A549 (cell line): Measurements from ENCODE around the gene TMPRSS9. TPM values are rescaled to one million over a fixed set of nuclear protein-coding genes. Genes with fewer than 3 reads are reported as not detected.

Experiments
- ATAC-seq, 2 experiments: fragments of 200-7000 bp in 1 of 2; fragments of >200 bp in 1 of 2; cut with Nextera tagmentation in 1 of 2; cut with Tn5 transposase in 1 of 2; 3 replicates each; pipeline versions ENCODE4 v1.8.0 to v1.9.1; 2018 to 2020; ENCODE audit warnings: mild to moderate bottlenecking in 1 of 2, moderate library complexity in 1 of 2
- CTCF ChIA-PET: fragments of 300-600 bp; sonication (Branson Sonifier 250); formaldehyde crosslinking; extraction: SDS; loops from one replicate; lab custom pipeline; 2021; ENCODE audit warnings: antibody characterized with exemption, inconsistent platforms; lab: Yijun Ruan, JAX
- POLR2A ChIA-PET: fragments of 350-600 bp; formaldehyde crosslinking; extraction: SDS; loops from one replicate; lab custom pipeline; 2021; ENCODE audit warnings: antibody characterized with exemption, inconsistent platforms; lab: Yijun Ruan, JAX
- DNase-seq, 2 experiments: peaks; one replicate each; pipeline versions ENCODE4 v3.0.0 to v3.0.0-alpha.2; 2011 to 2016; ENCODE audit warnings: low read depth in 1 of 2, low spot score in 1 of 2
- FAIRE-seq: peaks from 2 replicates; lab custom pipeline; 2011; peaks lifted over from hg19 to GRCh38; lab: Jason Lieb, UNC
- H3K27ac ChIP-seq, 2 experiments: fragments of >200 bp; sonication (Bioruptor Twin); formaldehyde crosslinking; 3 replicates each; pipeline ENCODE4 v1.5.1; 2016 to 2017
- H3K4me1 ChIP-seq: fragments of >200 bp; sonication (Bioruptor Twin); formaldehyde crosslinking; 3 replicates; pipeline ENCODE4 v1.6.1; 2016
- H3K4me2 ChIP-seq: fragments of >200 bp; sonication (Bioruptor Twin); formaldehyde crosslinking; 3 replicates; pipeline ENCODE4 v1.6.1; 2016
- H3K4me3 ChIP-seq: fragments of >200 bp; sonication (Bioruptor Twin); formaldehyde crosslinking; 3 replicates; pipeline ENCODE4 v1.5.1; 2016
- H3K9me3 ChIP-seq: fragments of >200 bp; sonication (Bioruptor Twin); formaldehyde crosslinking; 3 replicates; pipeline ENCODE4 v1.6.1; 2016
- CBX2 ChIP-seq: fragments of 200-600 bp; sonication (generic); IDR thresholded peaks from 2 replicates; pipeline ENCODE4 v1.6.1; 2016; ENCODE audit warnings: low read depth, mild to moderate bottlenecking, borderline replicate concordance
- CBX8 ChIP-seq: fragments of 200-600 bp; sonication (generic); IDR thresholded peaks from 2 replicates; pipeline ENCODE4 v1.6.1; 2016
- CEBPB ChIP-seq, 2 experiments: fragments of >200 bp in 1 of 2; sonication (Bioruptor Twin) in 1 of 2; formaldehyde crosslinking in 1 of 2; IDR thresholded peaks; 2 replicates each; pipeline ENCODE4 v1.6.1; 2012 to 2016
- EHMT2 ChIP-seq: fragments of 200-600 bp; sonication (generic); IDR thresholded peaks from 2 replicates; pipeline ENCODE4 v1.6.1; 2016; ENCODE audit warnings: antibody characterized with exemption, low read depth, mild to moderate bottlenecking, moderate library complexity
- EP300 ChIP-seq, 2 experiments: fragments of >200 bp; sonication (Bioruptor Twin); formaldehyde crosslinking; IDR thresholded peaks; 2 replicates in 1 of 2; 3 replicates in 1 of 2; pipeline ENCODE4 v1.6.1; 2016 to 2017
- ESRRA ChIP-seq: fragments of 150-350 bp; IDR thresholded peaks from 2 replicates; pipeline ENCODE4 v1.6.1; 2014; ENCODE audit warnings: mild to moderate bottlenecking, low read length, borderline replicate concordance
- FOSB ChIP-seq: fragments of 250-450 bp; sonication (Bioruptor Pico); IDR thresholded peaks from 2 replicates; pipeline ENCODE4 v1.5.0; 2020; ENCODE audit warnings: mild to moderate bottlenecking, moderate library complexity
- FOSL2 ChIP-seq, 2 experiments: fragments of 450-650 bp in 1 of 2; fragments of >200 bp in 1 of 2; sonication (Bioruptor Twin) in 1 of 2; formaldehyde crosslinking; IDR thresholded peaks; 2 replicates each; pipeline versions ENCODE4 v1.5.0 to v1.6.1; 2016 to 2020; ENCODE audit warnings: mild to moderate bottlenecking in 1 of 2, moderate library complexity in 1 of 2
- GATA3 ChIP-seq: IDR thresholded peaks from 2 replicates; pipeline ENCODE4 v1.6.1; 2012; ENCODE audit warnings: borderline replicate concordance
- HDAC2 ChIP-seq: fragments of 200-600 bp; sonication (generic); IDR thresholded peaks from 2 replicates; pipeline ENCODE4 v1.6.1; 2016
- HOXB5 ChIP-seq: fragments of 250-450 bp; sonication (Bioruptor Pico); IDR thresholded peaks from 2 replicates; pipeline ENCODE4 v1.5.0; 2020; ENCODE audit warnings: mild to moderate bottlenecking, moderate library complexity
- JUN ChIP-seq, 2 experiments: fragments of >200 bp; sonication (Bioruptor Twin); formaldehyde crosslinking; IDR thresholded peaks; 2 replicates in 1 of 2; 3 replicates in 1 of 2; pipeline ENCODE4 v1.6.1; 2016 to 2017
- JUNB ChIP-seq: fragments of >200 bp; sonication (Bioruptor Twin); formaldehyde crosslinking; IDR thresholded peaks from 2 replicates; pipeline ENCODE4 v1.6.1; 2016
- KDM1A ChIP-seq: fragments of 200-600 bp; sonication (generic); IDR thresholded peaks from 2 replicates; pipeline ENCODE4 v1.6.1; 2016; ENCODE audit warnings: low read depth, mild to moderate bottlenecking
- KDM5A ChIP-seq: fragments of 200-600 bp; sonication (generic); IDR thresholded peaks from 2 replicates; pipeline ENCODE4 v1.6.1; 2016; ENCODE audit warnings: antibody characterized with exemption, mild to moderate bottlenecking
- MAFK ChIP-seq: fragments of 450-650 bp; IDR thresholded peaks from 2 replicates; pipeline ENCODE4 v1.6.1; 2014; ENCODE audit not compliant: partially characterized antibody
- MYC ChIP-seq: IDR thresholded peaks from 2 replicates; pipeline ENCODE4 v1.6.1; 2012; ENCODE audit warnings: mild to moderate bottlenecking, inconsistent platforms, low read length, improper control_type of control experiment, borderline replicate concordance
- NFE2L2 ChIP-seq: fragments of 150-350 bp; conservative IDR thresholded peaks from 2 replicates; pipeline ENCODE4 v1.6.1; 2014; ENCODE audit warnings: low read length
- NR3C1 ChIP-seq: fragments of >200 bp; sonication (Bioruptor Twin); formaldehyde crosslinking; IDR thresholded peaks from 3 replicates; pipeline ENCODE4 v1.6.1; 2017
- POLR2AphosphoS2 ChIP-seq: conservative IDR thresholded peaks from 2 replicates; pipeline ENCODE4 v1.6.1; 2012; ENCODE audit warnings: low read length, improper control_type of control experiment, inconsistent platforms
- RAD21 ChIP-seq, 2 experiments: fragments of >200 bp in 1 of 2; sonication (Bioruptor Twin) in 1 of 2; formaldehyde crosslinking in 1 of 2; IDR thresholded peaks in 1 of 2; conservative IDR thresholded peaks in 1 of 2; 2 replicates in 1 of 2; 3 replicates in 1 of 2; pipeline ENCODE4 v1.6.1; 2012 to 2018; ENCODE audit warnings: inconsistent platforms in 1 of 2
- RARB ChIP-seq: fragments of 250-450 bp; sonication (Bioruptor Pico); IDR thresholded peaks from 2 replicates; pipeline ENCODE4 v1.8.0; 2021; ENCODE audit warnings: mild to moderate bottlenecking, moderate library complexity
- RNF2 ChIP-seq: fragments of 200-600 bp; sonication (generic); IDR thresholded peaks from 2 replicates; pipeline ENCODE4 v1.6.1; 2016; ENCODE audit warnings: low read depth, mild to moderate bottlenecking, antibody characterized with exemption, moderate library complexity, borderline replicate concordance
- SMC3 ChIP-seq: fragments of >200 bp; sonication (Bioruptor Twin); formaldehyde crosslinking; IDR thresholded peaks from 3 replicates; pipeline ENCODE4 v1.6.1; 2018; ENCODE audit warnings: inconsistent platforms
- TFCP2L1 ChIP-seq: fragments of 250-450 bp; sonication (Bioruptor Pico); IDR thresholded peaks from 2 replicates; pipeline ENCODE4 v1.5.0; 2021; ENCODE audit warnings: mild to moderate bottlenecking
- TP53 ChIP-seq: fragments of 250-450 bp; sonication (Bioruptor Pico); IDR thresholded peaks from 2 replicates; pipeline ENCODE4 v1.5.0; 2021; ENCODE audit warnings: mild to moderate bottlenecking, moderate library complexity
- ZC3H11A ChIP-seq: fragments of 450-650 bp; IDR thresholded peaks from 2 replicates; pipeline ENCODE4 v1.6.1; 2014; ENCODE audit warnings: antibody characterized with exemption, mild to moderate bottlenecking
- WGBS: methylation state at CpG from one replicate; pipeline ENCODE4 v1.1.6; 2017; ENCODE audit errors: missing lambda C conversion rate; 5-methylcytosine and 5-hydroxymethylcytosine counted together
- polyA plus RNA-seq, 4 experiments: library from polyadenylated mRNA; depleted of rRNA in 3 of 4; stranded (reverse); fragments of >200 nt; fragmentation: RNase III in 1 of 4; extraction: RNeasy Plus Mini Kit Qiagen cat#74134 plus additional on column Dnase treatment in 1 of 4; gene quantifications; 2 replicates in 3 of 4; 3 replicates in 1 of 4; pipeline ENCODE4 v1.2.3, GENCODE V29; 2011 to 2017
- TF ChIP-seq, protein P1 (sequence below): fragments of >200 bp; sonication (Bioruptor Twin); formaldehyde crosslinking; IDR thresholded peaks from 2 replicates; pipeline ENCODE4 v1.6.1; 2016
- TF ChIP-seq, protein P2 (sequence below): IDR thresholded peaks from 2 replicates; pipeline ENCODE4 v1.6.1; 2012
- TF ChIP-seq, protein P3 (sequence below): fragments of 250-450 bp; sonication (Bioruptor Pico); IDR thresholded peaks from 2 replicates; pipeline ENCODE4 v1.5.0; 2021; ENCODE audit warnings: mild to moderate bottlenecking, moderate library complexity, borderline replicate concordance
- TF ChIP-seq, protein P4 (sequence below): IDR thresholded peaks from 2 replicates; pipeline ENCODE4 v1.6.1; 2012

Gene TMPRSS9
- polyA plus RNA-seq, 2 of the 4 experiments (the other 2 are of a cell fraction), result 0.01 TPM; not detected in 1

DNA sequence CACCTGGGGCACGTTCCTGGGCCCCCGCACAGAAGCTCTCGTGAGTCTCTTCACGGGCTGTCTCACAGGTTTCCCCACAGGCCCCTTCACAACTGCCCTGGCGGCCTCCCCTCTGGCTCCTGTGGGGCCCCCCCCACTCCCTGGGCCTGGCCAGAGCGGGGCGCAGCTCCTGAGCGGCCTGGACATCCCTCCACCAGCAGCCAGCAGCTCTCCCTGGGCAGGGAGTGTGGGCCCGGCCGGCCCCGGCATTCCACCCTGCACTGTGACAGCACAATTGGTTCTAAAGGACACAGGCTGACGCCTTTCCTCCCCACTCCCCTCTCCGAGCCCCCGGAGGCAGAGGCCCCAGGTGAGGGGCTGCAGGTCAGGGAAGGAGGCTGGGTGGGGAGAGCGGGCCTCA, 76.9 kb downstream of the TMPRSS9 start (continued):
- no peak for TF ChIP-seq RNF2
- no peak for TF ChIP-seq EHMT2
- no peak for TF ChIP-seq NR3C1
- no peak for TF ChIP-seq HOXB5 (CRISPR knock-in tag)
- no peak for TF ChIP-seq KDM1A
- TF ChIP-seq, all 56 proteins: peak for 0

DNA sequence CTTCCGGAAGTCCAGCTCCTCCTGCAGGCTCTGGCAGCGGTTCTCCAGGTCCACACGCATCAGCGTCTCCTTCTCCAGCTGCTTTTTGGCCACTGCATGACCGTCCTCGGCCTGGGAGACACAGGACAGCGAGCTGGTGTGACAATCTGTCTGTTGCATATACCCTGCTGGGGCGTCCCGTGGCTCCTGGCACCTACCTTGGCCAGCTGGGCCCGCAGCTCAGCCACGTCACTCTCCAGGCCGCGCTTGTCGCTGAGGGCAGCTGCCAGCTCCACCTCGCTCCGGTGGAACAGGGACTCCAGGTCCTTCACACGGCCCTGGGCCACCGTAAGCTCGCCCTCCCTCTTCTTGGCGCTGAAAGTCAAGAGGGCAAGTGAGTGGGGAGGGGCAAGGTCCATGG, 78.1 kb downstream of the TMPRSS9 start:
- H3K4me1 ChIP-seq, result no peaks in the 10 kb centered on the region
- ATAC-seq, result no peak
- POLR2A ChIA-PET, result interaction anchor here (1.2 kb wide), 1 partner anchor 10 kb away, joined by 3 read pairs; no protein-coding TSS in a partner anchor
- H3K27ac ChIP-seq, result no peak overlapping the region
- DNase-seq, result no peak
- H3K9me3 ChIP-seq, result no peaks in the 10 kb centered on the region
- WGBS, result 95% methylated on average over 12 of the region's 20 CpGs
- no peak overlapping the region for H3K4me2 ChIP-seq
- no peak for FAIRE-seq
- TF ChIP-seq EP300 (IDR thresholded peaks at IDR 0.05), result no peak
- TF ChIP-seq, protein P1, sequence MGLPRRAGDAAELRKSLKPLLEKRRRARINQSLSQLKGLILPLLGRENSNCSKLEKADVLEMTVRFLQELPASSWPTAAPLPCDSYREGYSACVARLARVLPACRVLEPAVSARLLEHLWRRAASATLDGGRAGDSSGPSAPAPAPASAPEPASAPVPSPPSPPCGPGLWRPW, result no peak
- no peak for TF ChIP-seq HDAC2
- no peak for TF ChIP-seq SMC3
- CTCF ChIA-PET, result interaction anchor here (1.8 kb wide), 1 partner anchor 173 kb away, joined by 6 read pairs; no protein-coding TSS in a partner anchor
- H3K4me3 ChIP-seq, result no peak overlapping the region

DNA sequence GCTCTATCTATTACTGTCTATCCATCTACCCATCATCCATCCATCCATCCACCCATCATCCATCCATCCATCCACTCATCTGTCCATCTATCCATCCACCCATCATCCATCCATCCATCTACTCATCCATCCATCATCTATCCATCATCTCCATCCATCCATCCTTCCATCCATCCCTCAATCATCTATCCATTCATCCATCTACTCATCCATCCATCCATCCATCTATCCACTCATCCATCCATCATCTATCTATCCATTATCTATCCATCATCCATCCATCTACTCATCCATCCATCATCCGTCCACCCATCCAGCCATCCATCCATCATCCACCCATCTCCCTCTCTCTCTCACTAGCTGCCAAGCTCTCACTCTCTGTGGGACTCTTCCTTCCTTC, 80.5 kb downstream of the TMPRSS9 start:
- ChIA-PET POLR2A (no interaction called here), CTCF (interaction anchor here (1.5 to 2.2 kb wide), 2 partner anchors 13 to 196 kb away, joined by 4 to 7 read pairs; no protein-coding TSS in a partner anchor)
- Histone ChIP-seq H3K4me2 (no peak overlapping the region), H3K9me3 (no peaks in the 10 kb centered on the region), H3K4me3 (no peak overlapping the region), H3K4me1 (no peaks in the 10 kb centered on the region), H3K27ac (no peak overlapping the region)
- 85% methylated on average over 1 of the region's 1 CpG for WGBS
- no peak for ATAC-seq
- FAIRE-seq, result no peak
- TF ChIP-seq TFCP2L1 (CRISPR knock-in tag), result no peak
- no peak for TF ChIP-seq MYC
- TF ChIP-seq MAFK, result no peak
- no peak for TF ChIP-seq ESRRA
- TF ChIP-seq JUN (IDR thresholded peaks at IDR 0.05), result no peak
- no peak for TF ChIP-seq CBX2
- TF ChIP-seq GATA3, result no peak
- DNase-seq, result no peak

DNA sequence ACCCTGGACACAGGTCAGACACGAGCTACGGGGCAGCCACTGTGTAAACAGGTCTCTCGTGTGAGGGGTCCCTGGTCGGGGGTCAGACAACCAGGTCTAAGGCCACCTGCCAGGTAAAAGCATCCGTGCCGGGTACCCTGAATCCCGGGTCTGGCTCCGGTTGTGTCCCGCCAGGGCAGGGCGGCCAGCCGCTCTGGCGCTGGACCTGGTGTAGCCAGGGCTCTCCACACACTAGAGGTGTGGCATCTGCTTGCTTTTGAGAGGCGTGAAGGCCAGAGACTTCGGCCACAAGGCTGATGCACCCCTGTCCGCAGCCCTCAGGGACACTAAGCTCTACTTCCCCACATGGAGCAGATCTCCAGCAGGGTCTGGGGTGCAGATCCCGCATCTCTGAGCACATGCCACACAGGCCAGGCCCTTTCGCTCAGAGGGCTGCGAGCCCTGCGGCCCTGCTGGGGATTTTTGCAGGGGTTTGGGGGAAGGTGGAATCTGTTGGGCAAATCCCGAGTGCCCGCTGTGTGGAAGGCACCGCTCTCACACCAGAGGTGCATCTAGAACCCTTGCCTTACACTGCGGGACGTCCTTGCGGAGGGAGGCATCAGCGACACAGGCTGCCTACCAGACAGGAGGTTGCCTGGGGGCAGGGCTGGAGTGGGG, 81.2 kb downstream of the TMPRSS9 start:
- ChIA-PET POLR2A (no interaction called here), CTCF (interaction anchor here (1.5 to 2.2 kb wide), 2 partner anchors 13 to 196 kb away, joined by 4 to 7 read pairs; no protein-coding TSS in a partner anchor)
- H3K4me1 ChIP-seq, result no peaks in the 10 kb centered on the region
- DNase-seq (no peak), ATAC-seq (no peak), FAIRE-seq (no peak)
- no peaks in the 10 kb centered on the region for H3K9me3 ChIP-seq
- no peak overlapping the region for H3K27ac ChIP-seq
- no peak overlapping the region for H3K4me3 ChIP-seq
- WGBS, result 91% methylated on average over 7 of the region's 26 CpGs
- no peak overlapping the region for H3K4me2 ChIP-seq
- TF ChIP-seq CBX8 (no peak), RAD21 (conservative IDR thresholded peaks at IDR 0.05 in 1 of 2, IDR thresholded peaks at IDR 0.05 in 1 of 2) (no peak), JUNB (no peak), ZC3H11A (no peak), TP53 (CRISPR knock-in tag) (no peak), FOSL2 (IDR thresholded peaks at IDR 0.05) (no peak), FOSL2 (CRISPR knock-in tag; IDR thresholded peaks at IDR 0.05) (no peak), FOSB (CRISPR knock-in tag) (no peak), ESRRA (no peak), KDM5A (no peak), KDM1A (no peak), JUN (IDR thresholded peaks at IDR 0.05) (no peak), POLR2AphosphoS2 (no peak), RARB (CRISPR knock-in tag) (no peak), CEBPB (IDR thresholded peaks at IDR 0.05) (no peak), NFE2L2 (no peak)
- TF ChIP-seq, protein P2, sequence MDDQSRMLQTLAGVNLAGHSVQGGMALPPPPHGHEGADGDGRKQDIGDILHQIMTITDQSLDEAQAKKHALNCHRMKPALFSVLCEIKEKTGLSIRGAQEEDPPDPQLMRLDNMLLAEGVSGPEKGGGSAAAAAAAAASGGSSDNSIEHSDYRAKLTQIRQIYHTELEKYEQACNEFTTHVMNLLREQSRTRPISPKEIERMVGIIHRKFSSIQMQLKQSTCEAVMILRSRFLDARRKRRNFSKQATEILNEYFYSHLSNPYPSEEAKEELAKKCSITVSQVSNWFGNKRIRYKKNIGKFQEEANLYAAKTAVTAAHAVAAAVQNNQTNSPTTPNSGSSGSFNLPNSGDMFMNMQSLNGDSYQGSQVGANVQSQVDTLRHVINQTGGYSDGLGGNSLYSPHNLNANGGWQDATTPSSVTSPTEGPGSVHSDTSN, result no peak
- TF ChIP-seq, protein P3, sequence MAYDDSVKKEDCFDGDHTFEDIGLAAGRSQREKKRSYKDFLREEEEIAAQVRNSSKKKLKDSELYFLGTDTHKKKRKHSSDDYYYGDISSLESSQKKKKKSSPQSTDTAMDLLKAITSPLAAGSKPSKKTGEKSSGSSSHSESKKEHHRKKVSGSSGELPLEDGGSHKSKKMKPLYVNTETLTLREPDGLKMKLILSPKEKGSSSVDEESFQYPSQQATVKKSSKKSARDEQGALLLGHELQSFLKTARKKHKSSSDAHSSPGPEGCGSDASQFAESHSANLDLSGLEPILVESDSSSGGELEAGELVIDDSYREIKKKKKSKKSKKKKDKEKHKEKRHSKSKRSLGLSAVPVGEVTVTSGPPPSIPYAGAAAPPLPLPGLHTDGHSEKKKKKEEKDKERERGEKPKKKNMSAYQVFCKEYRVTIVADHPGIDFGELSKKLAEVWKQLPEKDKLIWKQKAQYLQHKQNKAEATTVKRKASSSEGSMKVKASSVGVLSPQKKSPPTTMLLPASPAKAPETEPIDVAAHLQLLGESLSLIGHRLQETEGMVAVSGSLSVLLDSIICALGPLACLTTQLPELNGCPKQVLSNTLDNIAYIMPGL (CRISPR knock-in tag), result no peak
- TF ChIP-seq, protein P4, sequence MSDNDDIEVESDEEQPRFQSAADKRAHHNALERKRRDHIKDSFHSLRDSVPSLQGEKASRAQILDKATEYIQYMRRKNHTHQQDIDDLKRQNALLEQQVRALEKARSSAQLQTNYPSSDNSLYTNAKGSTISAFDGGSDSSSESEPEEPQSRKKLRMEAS, result no peak
